ENCODE results near the gene LIN37. TPM values are rescaled to one million over a fixed set of nuclear protein-coding genes. Genes with fewer than 3 reads are reported as not detected.

The LIN37 gene
- total RNA-seq, 4 donors from 2014 or later, result 11.6 to 18.3 (median 15.6) TPM

- WGBS, result 17% methylated on average over 2 of the region's 12 CpGs
- Histone ChIP-seq H3K27ac (replicated peaks in 1 of 4) (peak overlapping the region; percentile 80 to 94 (median 88)), H3K4me3 (peak overlapping the region; percentile 58 to 67 (median 66)), H3K9me3 (no peaks in the 10 kb centered on the region), H3K4me1 (peaks cover 28 to 66% (median 42%) of the 10 kb centered on the region in 4 donors), H3K36me3 (peaks cover 22 to 56% (median 42%) of the 10 kb centered on the region in 4 donors), H3K27me3 (no peaks in the 10 kb centered on the region)
- intact Hi-C loops (cut with DNase I), result no loop called here
- no peak for TF ChIP-seq POLR2AphosphoS5 (IDR thresholded peaks at IDR 0.05)
- no peak for TF ChIP-seq EP300 (IDR thresholded peaks at IDR 0.05)
- TF ChIP-seq POLR2A (IDR thresholded peaks at IDR 0.05; ENCODE audit: low read depth), result no peak
- no peak for TF ChIP-seq CTCF (IDR thresholded peaks at IDR 0.05)
- DNase-seq (ENCODE audit: extremely low spot score), result no peak
These were observed 7.2 kb upstream of the LIN37 start for GRCh38 chr19:35741203-35741515.

- Histone ChIP-seq H3K27ac (replicated peaks in 1 of 4) (peak within 1 kb of the TSS; percentile 80 to 94 (median 88)), H3K4me1 (peaks cover 34 to 77% (median 49%) of the 10 kb centered on the region in 4 donors), H3K9me3 (no peaks in the 10 kb centered on the region), H3K4me3 (peak within 1 kb of the TSS; percentile 58 to 67 (median 66)), H3K36me3 (peaks cover 16 to 45% (median 34%) of the 10 kb centered on the region in 4 donors), H3K27me3 (no peaks in the 10 kb centered on the region)
- WGBS, result 72% methylated on average over 9 of the region's 9 CpGs
- intact Hi-C loops (cut with DNase I), result no loop called here
- no peak for TF ChIP-seq POLR2AphosphoS5 (IDR thresholded peaks at IDR 0.05)
- TF ChIP-seq EP300 (IDR thresholded peaks at IDR 0.05), result no peak
- no peak for TF ChIP-seq POLR2A (IDR thresholded peaks at IDR 0.05; ENCODE audit: low read depth)
- no peak for TF ChIP-seq CTCF (IDR thresholded peaks at IDR 0.05)
- DNase-seq (ENCODE audit: extremely low spot score), result no peak
These were observed 6.2 kb upstream of the LIN37 start, which contains the start of gene IGFLR1 for GRCh38 chr19:35742121-35742724. Gene IGFLR1, minus strand, starts transcription at chr19:35742452. Its CDS starts 1,272 bp downstream, at chr19:35741180.

GRCh38 chr19:35743640-35744429 is 4.5 kb upstream of the LIN37 start:
- intact Hi-C loops (cut with DNase I), result no loop called here
- H3K27me3 ChIP-seq, result no peaks in the 10 kb centered on the region
- peaks cover 0 to 29% (median 18%) of the 10 kb centered on the region in 4 donors for H3K36me3 ChIP-seq
- peak overlapping the region; percentile 64 to 99 (median 85) for H3K4me3 ChIP-seq
- H3K4me1 ChIP-seq, result peaks cover 39 to 83% (median 57%) of the 10 kb centered on the region in 4 donors
- no peak for TF ChIP-seq EP300 (IDR thresholded peaks at IDR 0.05)
- TF ChIP-seq POLR2A (IDR thresholded peaks at IDR 0.05; ENCODE audit: low read depth), result no peak
- TF ChIP-seq POLR2AphosphoS5 (IDR thresholded peaks at IDR 0.05), result no peak
- no peak for TF ChIP-seq CTCF (IDR thresholded peaks at IDR 0.05)
- no peak for DNase-seq (ENCODE audit: extremely low spot score)
- H3K27ac ChIP-seq (replicated peaks in 1 of 4), result peak overlapping the region; percentile 94 to 100 (median 99)
- WGBS, result 83% methylated on average over 19 of the region's 19 CpGs
- H3K9me3 ChIP-seq, result no peaks in the 10 kb centered on the region

GRCh38 chr19:35744430-35745327 is 3.7 kb upstream of the LIN37 start:
- intact Hi-C loops (cut with DNase I), result no loop called here
- Histone ChIP-seq H3K4me1 (peaks cover 45 to 83% (median 59%) of the 10 kb centered on the region in 4 donors), H3K27me3 (no peaks in the 10 kb centered on the region), H3K36me3 (peaks cover 0 to 24% (median 13%) of the 10 kb centered on the region in 4 donors), H3K27ac (replicated peaks in 1 of 4) (peak overlapping the region; percentile 94 to 100 (median 99)), H3K9me3 (no peaks in the 10 kb centered on the region), H3K4me3 (peak overlapping the region; percentile 64 to 99 (median 85))
- WGBS, result 8% methylated on average over 31 of the region's 41 CpGs
- peak; percentile 99 for DNase-seq (ENCODE audit: extremely low spot score)
- TF ChIP-seq CTCF (IDR thresholded peaks at IDR 0.05) (peak; percentile 50 to 70 (median 51)), EP300 (IDR thresholded peaks at IDR 0.05) (no peak), POLR2A (IDR thresholded peaks at IDR 0.05; ENCODE audit: low read depth) (no peak), POLR2AphosphoS5 (IDR thresholded peaks at IDR 0.05) (peak in 1 of 2 donors; percentile 28)

All from esophagus muscularis mucosa (tissue), 4 donors.